Parathyroid adenoma (tissue), 2 donors: ENCODE data around the gene LRP2BP.

ENCODE experiments used
- H2AFZ ChIP-seq: fragments of 300-600 bp; sonication (generic); one replicate; pipeline ENCODE4 v1.7.0; 2017; ENCODE audit warnings: antibody characterized with exemption, mild to moderate bottlenecking
- H3K27ac ChIP-seq: fragments of 300-600 bp; sonication (generic); one replicate; pipeline ENCODE4 v1.7.0; 2017
- H3K27me3 ChIP-seq: fragments of 300-600 bp; sonication (generic); one replicate; pipeline ENCODE4 v1.7.0; 2017; ENCODE audit warnings: low read length; ENCODE audit not compliant: control insufficient read depth, insufficient read depth
- H3K36me3 ChIP-seq: fragments of 300-600 bp; sonication (generic); one replicate; pipeline ENCODE4 v1.7.0; 2017; ENCODE audit warnings: low read length; ENCODE audit not compliant: control insufficient read depth, insufficient read depth
- H3K4me1 ChIP-seq: fragments of 300-600 bp; sonication (generic); one replicate; pipeline ENCODE4 v1.7.0; 2017; ENCODE audit warnings: control low read depth
- H3K4me2 ChIP-seq: fragments of 300-600 bp; sonication (generic); one replicate; pipeline ENCODE4 v1.7.0; 2017; ENCODE audit warnings: low read length
- H3K4me3 ChIP-seq: fragments of 300-600 bp; sonication (generic); one replicate; pipeline ENCODE4 v1.7.0; 2017; ENCODE audit warnings: low read depth, low read length
- H3K79me2 ChIP-seq: fragments of 300-600 bp; sonication (generic); one replicate; pipeline ENCODE4 v1.7.0; 2017; ENCODE audit warnings: control low read depth
- H3K9ac ChIP-seq: fragments of 300-600 bp; sonication (generic); one replicate; pipeline ENCODE4 v1.7.0; 2017; ENCODE audit warnings: mild to moderate bottlenecking
- H3K9me3 ChIP-seq: fragments of 300-600 bp; sonication (generic); one replicate; pipeline ENCODE4 v1.7.0; 2017; ENCODE audit warnings: low read length; ENCODE audit not compliant: control insufficient read depth
- TF ChIP-seq, protein P1 (sequence below): fragments of 300-600 bp; sonication (generic); IDR thresholded peaks from one replicate; pipeline ENCODE4 v1.7.0; 2017; ENCODE audit warnings: antibody characterized with exemption, mild to moderate bottlenecking
- donor health status: primary hyperparathyroidism.

The LRP2BP gene

DNA sequence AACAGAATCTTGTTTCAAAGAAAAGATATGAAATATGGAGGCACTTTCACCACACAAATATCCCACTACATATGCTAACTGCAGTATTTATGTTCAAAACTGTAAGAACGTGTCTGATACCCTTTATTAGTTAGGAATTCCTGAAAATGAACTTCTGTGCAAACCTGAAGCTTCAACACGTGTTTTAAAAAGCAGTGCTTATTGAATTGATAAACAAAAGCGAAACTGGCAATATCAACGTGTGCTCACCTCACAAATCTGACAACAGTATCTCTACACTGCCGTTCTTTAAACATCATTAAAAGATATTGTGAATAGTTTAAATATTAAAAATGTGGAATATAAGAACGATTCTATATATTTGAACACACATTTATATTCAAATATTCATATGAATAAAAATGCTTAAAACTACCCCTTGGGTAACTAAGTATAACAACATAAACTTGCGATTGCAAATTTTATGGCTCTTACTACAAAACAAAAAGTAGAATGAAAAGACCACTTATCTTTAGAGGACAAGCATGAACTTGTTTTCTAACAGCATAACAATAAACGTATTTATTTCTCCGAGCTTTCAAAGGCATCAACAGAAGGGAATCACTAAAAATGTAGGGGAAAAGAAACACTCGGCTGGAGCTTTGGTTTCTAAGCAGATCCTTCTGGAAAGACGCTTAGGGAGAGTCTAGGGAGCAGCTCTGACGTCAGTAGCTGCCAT lies at the start of gene LRP2BP:
Gene LRP2BP, minus strand, starts transcription at position 687 of the 718 bp plus-strand sequence. CDS start 17,738 bp downstream, outside the sequence.
- Histone ChIP-seq H3K4me1 (no peaks in the 10 kb centered on the region), H3K27me3 (no peaks in the 10 kb centered on the region), H3K36me3 (no peaks in the 10 kb centered on the region), H3K79me2 (no peaks in the 10 kb centered on the region), H2AFZ (peak within 1 kb of the TSS; percentile 87), H3K4me3 (peak within 1 kb of the TSS; percentile 69), H3K4me2 (peak within 1 kb of the TSS; percentile 89), H3K9me3 (no peaks in the 10 kb centered on the region), H3K9ac (no peak within 1 kb of the TSS), H3K27ac (peak within 1 kb of the TSS; percentile 97)
- TF ChIP-seq, protein P1, sequence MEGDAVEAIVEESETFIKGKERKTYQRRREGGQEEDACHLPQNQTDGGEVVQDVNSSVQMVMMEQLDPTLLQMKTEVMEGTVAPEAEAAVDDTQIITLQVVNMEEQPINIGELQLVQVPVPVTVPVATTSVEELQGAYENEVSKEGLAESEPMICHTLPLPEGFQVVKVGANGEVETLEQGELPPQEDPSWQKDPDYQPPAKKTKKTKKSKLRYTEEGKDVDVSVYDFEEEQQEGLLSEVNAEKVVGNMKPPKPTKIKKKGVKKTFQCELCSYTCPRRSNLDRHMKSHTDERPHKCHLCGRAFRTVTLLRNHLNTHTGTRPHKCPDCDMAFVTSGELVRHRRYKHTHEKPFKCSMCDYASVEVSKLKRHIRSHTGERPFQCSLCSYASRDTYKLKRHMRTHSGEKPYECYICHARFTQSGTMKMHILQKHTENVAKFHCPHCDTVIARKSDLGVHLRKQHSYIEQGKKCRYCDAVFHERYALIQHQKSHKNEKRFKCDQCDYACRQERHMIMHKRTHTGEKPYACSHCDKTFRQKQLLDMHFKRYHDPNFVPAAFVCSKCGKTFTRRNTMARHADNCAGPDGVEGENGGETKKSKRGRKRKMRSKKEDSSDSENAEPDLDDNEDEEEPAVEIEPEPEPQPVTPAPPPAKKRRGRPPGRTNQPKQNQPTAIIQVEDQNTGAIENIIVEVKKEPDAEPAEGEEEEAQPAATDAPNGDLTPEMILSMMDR: no peak

DNA sequence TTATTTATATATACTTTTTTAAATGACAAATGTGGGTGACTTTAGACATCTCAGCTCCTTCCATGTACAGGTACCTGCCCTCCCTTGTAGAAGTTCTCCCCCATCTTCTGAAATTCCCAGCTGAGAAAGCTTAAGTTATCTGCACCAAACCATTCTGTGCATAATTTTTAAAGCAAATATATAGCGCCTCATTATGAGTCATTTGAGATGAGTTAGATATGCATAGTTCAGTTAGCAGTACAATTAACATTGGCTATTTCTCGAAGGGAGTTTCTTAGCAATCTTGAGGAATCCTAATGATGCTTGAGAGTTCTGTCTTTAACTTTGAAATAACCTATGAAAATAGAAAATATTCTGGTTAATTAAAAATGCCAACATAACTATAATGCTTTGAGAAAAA lies 49.5 kb upstream of the LRP2BP start:
- Histone ChIP-seq H3K9me3 (no peaks in the 10 kb centered on the region), H3K9ac (no peak overlapping the region), H3K36me3 (no peaks in the 10 kb centered on the region), H2AFZ (no peak overlapping the region), H3K27ac (no peak overlapping the region), H3K27me3 (no peaks in the 10 kb centered on the region), H3K4me1 (no peaks in the 10 kb centered on the region), H3K4me2 (no peak overlapping the region), H3K79me2 (no peaks in the 10 kb centered on the region), H3K4me3 (no peak overlapping the region)
- TF ChIP-seq, protein P1: no peak

DNA sequence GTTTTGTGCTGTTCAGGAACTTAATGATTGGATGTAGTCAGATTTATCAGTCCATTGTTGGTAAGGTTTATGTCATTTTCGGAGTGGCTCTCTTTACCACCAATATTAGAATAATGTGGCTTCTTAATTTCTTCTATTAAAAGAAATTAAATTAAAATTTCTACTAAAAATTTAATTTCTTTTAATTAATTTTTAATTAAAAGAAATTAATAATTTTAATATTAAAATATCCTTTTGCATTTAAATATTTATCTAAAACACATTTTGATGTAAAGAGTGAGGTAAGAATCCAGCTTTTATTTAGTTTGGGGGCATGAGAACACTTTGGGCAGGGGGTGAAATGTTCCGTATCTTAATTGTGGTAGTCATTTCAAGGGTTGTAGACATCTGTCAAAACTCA lies 45.8 kb upstream of the LRP2BP start:
- Histone ChIP-seq H3K4me3 (no peak overlapping the region), H3K9ac (no peak overlapping the region), H3K27me3 (no peaks in the 10 kb centered on the region), H3K36me3 (no peaks in the 10 kb centered on the region), H3K79me2 (no peaks in the 10 kb centered on the region), H3K27ac (no peak overlapping the region), H3K4me1 (no peaks in the 10 kb centered on the region), H2AFZ (no peak overlapping the region), H3K9me3 (no peaks in the 10 kb centered on the region), H3K4me2 (no peak overlapping the region)
- TF ChIP-seq, protein P1: no peak

DNA sequence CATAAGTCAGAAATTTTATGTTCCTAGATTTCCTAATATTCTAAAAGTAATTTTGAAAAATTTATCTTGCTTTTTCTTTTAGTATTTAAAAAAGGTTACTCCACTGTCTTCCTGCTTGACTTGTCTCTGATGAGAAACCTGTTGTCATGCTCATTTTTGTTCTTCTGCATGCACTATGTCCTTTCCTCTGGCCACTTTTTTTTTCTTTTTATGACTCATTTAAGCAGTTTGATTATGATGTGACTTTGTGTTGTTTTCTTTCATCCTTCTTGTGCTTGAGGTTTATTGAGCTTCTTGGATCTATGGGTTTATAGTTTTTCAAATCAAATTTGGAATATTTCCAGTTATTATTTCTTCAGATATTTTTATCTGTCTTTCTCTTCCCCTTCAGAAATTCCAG lies 42.1 kb upstream of the LRP2BP start:
- Histone ChIP-seq H2AFZ (no peak overlapping the region), H3K9me3 (no peaks in the 10 kb centered on the region), H3K36me3 (no peaks in the 10 kb centered on the region), H3K4me2 (no peak overlapping the region), H3K27me3 (no peaks in the 10 kb centered on the region), H3K79me2 (no peaks in the 10 kb centered on the region), H3K9ac (no peak overlapping the region), H3K27ac (no peak overlapping the region), H3K4me3 (no peak overlapping the region), H3K4me1 (no peaks in the 10 kb centered on the region)
- TF ChIP-seq, protein P1: no peak

DNA sequence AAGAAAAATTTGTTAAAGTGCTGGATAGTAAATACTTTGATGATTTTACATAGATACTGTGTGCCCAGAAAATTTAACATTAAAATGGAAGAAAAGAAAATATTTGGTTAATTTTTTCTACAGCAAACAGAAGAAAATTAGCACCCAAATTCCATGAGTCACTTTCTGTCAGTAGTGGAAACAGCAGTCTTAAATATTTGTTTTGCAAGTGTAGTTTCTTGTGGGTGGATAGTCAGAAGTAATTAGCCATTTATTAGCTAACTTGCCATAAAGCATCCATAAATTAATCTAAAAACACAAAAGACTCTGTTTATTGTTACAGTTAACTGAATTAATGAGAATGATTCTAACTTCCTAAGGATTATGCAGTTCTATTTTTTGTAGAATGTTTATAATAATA lies 39.7 kb upstream of the LRP2BP start:
- H3K27me3 ChIP-seq: no peaks in the 10 kb centered on the region
- TF ChIP-seq, protein P1: no peak
- no peak overlapping the region for H3K27ac ChIP-seq
- no peak overlapping the region for H2AFZ ChIP-seq
- H3K9ac ChIP-seq: no peak overlapping the region
- no peak overlapping the region for H3K4me2 ChIP-seq
- no peak overlapping the region for H3K4me3 ChIP-seq
- no peaks in the 10 kb centered on the region for H3K4me1 ChIP-seq
- H3K79me2 ChIP-seq: no peaks in the 10 kb centered on the region
- H3K36me3 ChIP-seq: no peaks in the 10 kb centered on the region
- H3K9me3 ChIP-seq: no peaks in the 10 kb centered on the region
